HG02623 (cell line): ENCODE measurements around the gene CCDC57.

Experiments used
- ATAC-seq: cut with Tn5 transposase; IDR thresholded peaks from one replicate; pipeline ENCODE4 v1.9.1; 2021; ENCODE audit warnings: moderate library complexity; ENCODE audit not compliant: unreplicated experiment

Gene CCDC57

GRCh38 chr17:82054351-82055022, 158.2 kb downstream of the CCDC57 start:
- ATAC-seq, result no peak

GRCh38 chr17:82053556-82054263, 158.9 kb downstream of the CCDC57 start:
- no peak for ATAC-seq

DNA sequence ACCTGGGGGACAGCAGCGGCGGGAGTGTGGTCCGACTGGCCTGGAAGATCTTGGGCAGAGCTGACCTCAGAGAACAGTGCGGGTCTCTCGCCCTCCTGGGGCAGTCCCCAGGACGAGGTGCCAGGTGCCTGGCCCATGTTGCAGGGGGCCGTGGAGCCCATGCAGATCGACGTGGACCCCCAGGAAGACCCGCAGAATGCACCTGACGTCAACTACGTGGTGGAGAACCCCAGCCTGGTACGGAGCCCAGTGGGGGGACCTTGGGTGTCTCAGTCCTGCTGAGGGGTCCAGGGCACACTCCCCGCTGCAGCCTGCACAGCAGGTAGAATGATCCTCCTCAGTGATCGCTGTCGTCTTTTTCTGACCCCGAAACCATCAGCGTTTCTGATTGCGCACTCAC, 159.5 kb downstream of the CCDC57 start:
- no peak for ATAC-seq

DNA sequence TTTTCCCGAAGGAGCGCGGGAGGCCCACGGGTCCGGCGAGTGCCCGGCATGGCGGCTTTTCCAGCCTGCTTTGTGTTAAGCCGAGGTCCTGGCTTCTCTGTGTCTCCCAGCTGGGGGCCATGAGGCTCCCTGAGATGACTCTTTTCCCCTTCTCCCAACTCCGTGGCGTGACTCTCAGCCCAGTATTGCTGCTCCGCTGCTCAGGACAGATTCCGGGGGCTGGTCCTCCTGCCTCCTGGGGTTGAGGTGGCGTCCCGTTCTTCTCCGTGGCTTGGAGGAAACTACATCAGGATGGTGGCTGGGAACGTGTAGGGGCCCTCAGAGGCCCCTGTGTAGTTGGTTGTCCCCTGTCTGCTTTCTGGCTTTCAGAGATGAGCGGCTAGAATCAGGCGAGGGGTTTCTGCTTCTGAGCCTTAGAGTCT, 160.0 kb downstream of the CCDC57 start:
- ATAC-seq, result no peak

DNA sequence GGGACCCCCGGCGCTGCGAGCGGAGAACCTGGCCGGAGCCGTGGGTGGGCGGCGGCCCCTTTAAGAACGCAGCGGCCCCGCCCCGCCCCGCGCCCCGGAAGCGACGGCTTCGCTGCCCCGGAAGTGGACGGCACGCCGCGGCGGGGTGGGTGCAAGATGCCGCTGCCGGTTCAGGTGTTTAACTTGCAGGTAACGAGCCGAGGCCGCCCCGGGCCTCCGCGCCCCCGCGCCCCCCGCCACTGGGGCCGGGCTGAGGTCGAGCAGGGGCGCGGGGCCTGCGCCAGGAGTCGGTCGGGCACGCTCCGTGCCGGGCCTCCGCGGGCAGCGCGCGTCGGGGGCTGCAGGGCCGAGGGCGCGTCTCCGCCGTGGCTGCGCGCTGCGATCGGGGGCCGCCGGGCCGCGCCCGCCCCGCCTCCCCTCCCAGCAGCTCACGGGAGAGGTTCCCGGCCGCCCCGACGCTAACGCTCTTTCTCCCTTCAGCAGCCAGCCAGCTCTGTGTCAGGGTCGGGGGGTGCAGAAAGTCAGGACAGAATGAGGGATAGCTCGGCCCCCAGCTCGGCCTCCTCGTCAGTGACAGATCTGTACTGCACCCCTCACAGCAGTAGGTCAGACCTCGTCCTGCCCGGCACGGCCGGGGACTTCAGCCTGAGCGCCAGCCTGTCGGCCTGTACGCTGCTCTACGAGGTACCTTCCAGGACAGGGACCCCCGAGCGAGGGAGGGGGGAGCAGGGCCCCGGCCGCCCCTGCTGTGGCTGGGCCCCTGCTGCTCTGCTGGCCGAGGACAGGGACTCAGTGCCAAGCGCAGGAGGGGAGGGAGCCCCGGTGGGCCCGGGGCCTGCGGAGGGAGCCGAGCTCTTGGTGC, 160.6 kb downstream of the CCDC57 start, which contains the start of the genes GPS1 and RFNG:
Gene GPS1, plus strand, starts transcription at position 123 of the 862 bp plus-strand sequence. Its CDS starts 34 bp downstream, at position 157.
Gene RFNG, minus strand, starts transcription at position 36 of the 862 bp plus-strand sequence. CDS start 45 bp downstream, outside the sequence.
- peak; percentile 61 for ATAC-seq
